DMS53 (cell line): ENCODE measurements around the gene BBOF1.
A peak's percentile ranks its signal among the peaks of the same experiment; 100 is the strongest.

Experiments
- DNase-seq: peaks from one replicate; lab custom pipeline; 2025; lab: John Stamatoyannopoulos, UW

The BBOF1 gene

DNA sequence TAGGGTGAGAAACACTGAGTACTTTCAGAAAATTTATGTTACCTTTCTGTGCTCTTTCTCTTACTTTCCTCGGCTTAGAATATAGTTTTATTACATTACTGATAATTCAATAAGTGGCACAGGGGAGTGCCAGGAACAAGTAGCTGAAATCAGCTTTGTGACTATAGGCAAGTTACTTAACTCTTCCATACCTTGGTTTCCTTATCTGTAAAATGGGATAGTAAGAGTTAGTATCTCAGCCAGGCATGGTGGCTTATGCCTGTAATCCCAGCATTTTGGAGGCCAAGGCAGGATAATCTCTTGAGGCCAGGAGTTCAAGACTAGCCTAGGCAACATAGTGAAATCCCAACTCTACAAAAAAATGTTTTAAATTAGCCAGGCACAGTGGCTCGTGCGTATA lies 15.4 kb downstream of the BBOF1 start:
- no peak for DNase-seq

DNA sequence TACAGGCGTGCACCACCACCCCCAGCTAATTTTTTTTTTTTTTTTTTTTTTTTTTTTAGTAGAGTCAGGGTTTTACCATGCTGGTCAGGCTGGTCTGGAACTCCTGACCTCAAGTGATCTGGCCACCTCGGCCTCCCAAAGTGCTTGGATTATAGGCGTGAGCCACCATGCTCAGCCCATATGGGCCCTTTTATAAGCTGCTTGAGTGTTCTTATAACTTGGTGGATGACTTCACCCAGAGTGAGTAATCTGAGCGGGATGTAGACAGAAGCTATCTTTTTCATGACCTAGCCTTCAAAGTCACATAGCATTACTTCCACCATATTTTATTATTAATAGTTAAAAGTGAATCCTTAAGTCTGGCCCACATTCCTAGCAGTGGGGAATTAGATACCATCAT lies 16.4 kb downstream of the BBOF1 start:
- DNase-seq: no peak

DNA sequence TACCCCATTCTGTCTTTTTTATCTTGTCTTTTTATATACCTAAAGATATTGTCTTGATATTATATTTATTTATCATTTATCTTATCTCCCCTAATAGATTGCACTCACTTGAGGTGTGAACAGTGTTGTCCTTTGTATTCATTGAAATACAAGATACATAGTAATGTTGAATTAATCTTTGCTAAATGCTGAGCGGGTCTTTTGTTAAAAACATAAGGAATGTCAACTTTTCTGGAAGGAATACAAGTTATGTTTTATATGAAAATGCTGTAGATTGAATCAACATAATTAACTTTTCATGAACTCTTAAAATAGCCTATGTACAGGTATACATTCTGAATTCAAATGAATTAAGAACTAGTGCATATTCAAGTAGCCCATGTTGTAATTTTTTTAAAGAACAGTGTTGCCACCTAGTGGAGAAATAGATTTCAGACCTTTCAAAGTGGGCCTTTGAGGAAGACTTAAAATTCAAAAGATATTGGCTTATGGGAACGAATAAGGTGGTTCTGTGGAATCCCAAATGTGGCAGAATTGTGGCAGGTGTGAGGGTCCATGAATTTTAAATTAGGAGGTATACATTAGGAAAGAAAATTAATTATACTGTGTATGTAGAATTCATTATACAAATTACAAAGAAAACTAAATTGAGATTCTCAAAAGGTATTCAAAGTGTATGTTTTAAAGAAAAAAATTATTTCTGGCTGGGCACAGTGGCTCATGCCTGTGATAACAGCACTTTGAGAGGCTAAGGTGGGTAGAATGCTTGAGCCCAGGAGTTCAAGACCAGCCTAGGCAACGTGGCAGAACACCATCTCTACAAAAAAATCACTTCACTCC lies 19.1 kb downstream of the BBOF1 start:
- peak; percentile 69 for DNase-seq

DNA sequence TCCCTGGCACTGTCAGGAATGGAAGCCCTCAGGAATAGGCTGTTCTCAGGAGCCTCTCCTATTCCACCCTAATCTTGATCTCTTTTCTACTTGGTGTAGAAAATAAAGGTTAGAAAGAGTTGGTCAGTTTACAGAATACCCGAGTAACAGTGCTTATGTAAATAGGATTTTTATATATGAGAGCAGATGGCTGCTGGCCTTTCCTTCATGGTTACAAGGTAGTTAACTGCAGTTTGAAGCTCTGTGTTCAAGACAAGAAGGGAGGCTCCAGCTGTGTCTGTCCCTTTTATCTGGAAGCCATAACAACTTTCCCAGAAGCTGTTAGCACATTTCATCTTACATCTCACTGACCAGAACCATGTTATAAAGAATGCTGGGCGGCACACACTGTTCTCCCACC lies 23.1 kb downstream of the BBOF1 start:
- DNase-seq: no peak

DNA sequence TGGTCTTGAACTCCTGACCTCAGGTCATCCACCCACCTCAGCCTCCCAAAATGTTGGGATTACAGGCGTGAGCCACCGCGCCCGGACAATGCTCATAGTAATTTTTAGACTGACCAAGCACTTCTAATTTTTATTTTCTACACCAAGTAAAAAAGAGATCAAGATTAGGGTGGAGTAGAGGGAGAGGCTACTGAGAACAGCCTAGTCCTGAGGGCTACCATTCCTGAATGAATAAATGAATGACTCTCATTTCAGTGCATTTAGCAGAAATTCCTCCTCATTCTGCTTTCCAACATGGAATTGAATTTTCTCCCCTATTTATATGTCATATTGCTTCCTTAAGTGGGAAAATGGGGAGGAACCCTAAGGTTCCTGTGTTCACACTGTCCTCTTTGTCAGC lies 26.4 kb downstream of the BBOF1 start:
- no peak for DNase-seq

DNA sequence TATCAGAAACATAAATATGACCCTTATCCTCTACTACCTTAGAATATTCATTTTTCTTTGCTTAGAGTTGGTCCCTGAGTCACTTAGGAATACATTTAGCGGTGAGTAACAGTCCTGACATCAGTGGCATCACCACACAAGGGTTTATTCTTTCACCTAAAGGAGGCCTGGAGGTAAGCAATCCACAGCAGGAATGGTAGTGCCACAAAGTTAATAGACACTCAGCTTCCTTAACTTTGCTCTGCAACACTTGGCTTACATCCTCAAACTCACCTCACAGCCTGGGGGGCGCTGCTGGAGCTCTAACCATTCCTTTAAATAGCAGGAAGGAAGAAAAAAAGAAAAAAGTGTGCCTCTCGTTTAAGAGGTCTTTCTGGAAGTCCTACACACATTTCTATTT lies 29.1 kb downstream of the BBOF1 start:
- DNase-seq: peak; percentile 4

DNA sequence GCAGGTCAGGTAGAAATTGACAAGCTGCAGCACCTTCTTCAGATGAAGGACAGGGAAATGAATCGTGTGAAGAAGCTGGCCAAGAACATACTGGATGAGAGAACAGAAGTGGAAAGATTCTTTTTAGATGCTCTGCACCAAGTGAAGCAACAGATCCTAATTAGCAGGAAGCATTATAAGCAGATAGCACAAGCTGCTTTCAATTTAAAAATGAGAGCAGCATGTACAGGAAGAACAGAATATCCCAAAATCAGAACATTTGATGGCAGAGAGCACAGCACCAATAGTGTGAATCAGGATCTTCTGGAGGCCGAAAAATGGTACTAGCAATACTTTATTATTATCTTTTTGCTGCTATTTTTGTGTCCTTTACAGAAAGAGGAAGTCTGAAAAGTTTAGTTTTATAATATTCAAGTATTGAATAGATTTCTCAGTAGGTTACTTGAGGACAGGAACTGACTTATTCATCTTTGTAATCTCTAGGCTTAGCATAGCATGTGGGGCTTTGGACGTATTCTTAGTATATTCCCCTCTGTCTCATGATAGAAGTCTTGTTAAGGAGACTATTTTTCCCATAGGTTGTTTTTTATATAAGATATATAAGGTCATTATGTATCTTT lies 30.8 kb downstream of the BBOF1 start:
- DNase-seq: no peak

DNA sequence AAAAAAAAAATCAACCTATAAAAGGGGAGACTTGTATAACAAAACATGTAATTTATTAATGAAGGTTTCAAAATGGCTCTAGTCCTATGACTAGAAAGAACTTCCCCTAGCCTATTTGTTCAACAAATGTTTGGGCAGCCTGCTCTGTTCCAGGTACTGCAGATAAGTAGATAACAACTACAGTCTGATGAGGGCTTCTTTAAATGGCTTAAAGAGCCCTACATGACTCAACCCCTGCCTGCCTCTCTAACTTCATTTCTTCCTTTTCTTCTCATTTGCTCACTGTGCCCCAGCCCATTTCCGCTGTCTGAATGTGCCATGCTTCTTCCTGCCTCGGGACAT lies 43.6 kb downstream of the BBOF1 start:
- DNase-seq: no peak

DNA sequence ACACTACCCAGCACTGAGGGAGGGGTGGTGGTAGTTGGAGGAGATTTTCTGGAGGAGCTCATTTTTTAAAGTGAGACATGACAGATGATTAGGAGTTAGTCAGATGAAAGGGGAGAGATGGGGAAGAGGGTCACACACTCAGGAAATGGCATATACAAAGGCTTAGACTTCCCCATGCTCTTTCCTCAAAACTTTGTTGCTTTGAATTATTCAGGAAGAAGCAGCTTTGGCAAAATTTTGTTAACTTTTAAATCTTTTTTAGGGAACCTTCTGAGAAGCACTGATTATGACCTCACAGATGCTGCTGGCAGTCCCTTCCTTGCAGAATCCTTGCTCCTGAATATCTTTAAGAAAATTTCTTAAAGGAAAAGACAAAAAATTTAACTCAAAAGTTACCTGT lies 45.3 kb downstream of the BBOF1 start:
- no peak for DNase-seq

DNA sequence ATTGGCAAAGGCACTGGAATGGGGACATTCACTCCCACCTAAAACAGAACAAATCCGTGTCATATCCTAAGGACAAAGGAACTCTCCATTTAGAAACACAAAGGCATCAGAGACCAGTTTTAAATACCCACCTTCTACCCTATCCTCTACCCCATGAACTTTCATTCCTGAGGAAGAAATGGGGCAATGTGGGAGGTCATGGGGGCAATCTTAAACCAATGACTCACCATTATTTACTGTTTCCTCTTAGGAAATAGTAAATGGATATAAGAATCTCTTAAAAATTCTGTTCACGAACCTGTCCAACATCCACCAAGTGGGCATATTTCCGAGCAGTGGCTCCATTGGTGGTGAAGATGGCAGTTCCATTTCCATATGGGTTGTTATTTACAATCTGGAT lies 45.7 kb downstream of the BBOF1 start:
- no peak for DNase-seq

DNA sequence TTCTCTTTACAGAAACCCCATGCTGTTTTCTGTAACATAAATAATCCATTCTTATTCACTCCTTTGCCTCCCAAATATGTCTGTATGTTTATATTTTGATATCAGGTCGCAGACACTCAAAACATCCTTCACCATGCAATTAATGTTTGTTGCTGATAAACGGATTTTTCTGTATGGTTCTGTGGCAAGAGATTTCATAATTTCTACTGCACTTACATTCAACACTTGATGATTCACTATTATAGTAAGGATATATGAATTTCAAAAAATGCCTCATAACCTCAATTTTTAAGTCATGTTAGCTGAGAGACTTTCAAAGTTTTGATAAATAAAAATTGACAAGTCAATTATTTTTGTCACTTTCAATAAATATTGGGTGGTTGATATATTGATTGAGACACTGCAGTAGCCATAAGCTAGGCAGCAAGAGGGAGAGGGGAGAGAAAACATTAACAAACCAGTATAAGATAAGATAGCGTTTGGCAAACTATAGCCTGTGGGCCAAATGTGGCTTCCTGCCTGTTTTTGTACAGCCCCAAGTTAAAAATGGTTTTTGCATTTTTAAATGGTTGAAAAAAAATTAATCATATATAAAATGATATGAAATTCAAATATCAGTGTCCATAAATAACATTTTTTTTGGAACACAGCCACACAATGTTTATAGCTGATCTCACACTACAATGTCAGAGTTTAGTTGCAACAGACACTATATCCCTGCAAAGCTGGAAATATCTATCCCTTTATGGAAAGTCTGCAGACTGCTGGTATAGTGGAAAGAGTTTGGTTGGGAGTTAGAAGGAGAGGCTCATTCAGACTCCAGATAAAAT lies 46.8 kb downstream of the BBOF1 start:
- no peak for DNase-seq

DNA sequence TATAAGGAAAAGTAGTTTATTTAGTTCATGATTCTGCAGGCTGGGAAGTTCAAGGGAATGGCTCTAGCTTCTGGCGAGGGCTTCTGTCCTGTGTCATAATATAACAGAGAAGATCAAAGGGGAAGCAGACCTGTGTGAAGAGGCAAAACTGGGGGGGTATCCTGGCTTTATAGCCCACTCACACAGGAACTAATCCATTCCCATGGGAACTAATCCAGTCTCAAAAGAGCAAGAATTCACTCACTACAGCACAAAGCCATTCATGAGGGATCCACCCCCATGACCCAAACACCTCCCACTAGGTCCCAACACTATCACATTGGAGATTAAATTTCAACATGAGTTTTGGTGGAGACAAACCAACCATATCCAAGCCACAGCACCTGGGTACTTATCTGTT lies 58.3 kb downstream of the BBOF1 start:
- DNase-seq: no peak

DNA sequence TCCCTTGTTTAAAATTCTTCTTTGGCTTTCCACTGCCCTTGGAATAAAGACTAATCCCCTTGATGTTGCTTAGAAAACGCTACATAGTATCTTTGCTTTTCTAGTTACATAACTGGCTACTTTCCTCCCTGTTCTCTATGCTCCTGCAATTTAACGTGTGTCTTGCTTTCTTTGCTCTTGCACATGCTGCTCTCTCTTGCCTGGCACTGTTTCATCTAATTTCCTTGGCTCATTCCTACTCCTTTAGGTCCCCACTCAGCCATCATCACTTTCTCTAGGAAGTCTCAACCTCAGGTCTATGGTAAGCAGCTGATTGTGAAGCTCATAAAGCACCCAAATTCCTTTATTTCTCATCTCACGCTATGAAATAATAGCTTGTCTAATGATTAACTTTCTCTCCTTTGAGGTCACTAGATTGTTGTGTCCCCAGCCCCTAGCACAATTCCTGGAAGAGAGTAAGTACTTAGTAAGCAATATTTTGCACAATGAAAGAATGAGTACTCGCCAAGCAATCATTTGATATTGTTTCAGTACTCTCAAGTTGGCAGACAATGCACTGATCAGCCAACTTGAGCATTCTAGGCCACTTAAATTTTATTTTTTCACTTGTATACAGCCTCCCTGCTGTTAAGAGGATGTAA lies 61.8 kb downstream of the BBOF1 start:
- DNase-seq: peak; percentile 79

DNA sequence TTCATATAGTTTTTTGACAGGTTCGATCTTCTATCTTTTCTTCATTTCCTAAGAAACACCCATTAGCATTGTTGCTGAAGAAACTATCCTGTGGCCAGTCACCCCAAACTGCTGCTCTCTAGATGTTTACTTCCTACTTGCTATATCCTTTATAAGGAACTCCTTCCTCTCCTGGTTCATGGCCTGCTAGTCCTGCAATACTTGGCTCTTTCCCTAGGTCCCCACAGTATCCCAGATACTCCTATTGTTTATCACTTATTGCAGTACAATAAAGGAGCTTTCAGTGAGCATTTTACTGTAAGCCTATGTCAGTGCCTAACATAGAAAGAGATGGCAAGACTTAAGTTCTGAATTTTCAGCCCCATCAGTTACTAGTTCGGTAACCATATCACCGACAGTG lies 62.3 kb downstream of the BBOF1 start:
- DNase-seq: peak; percentile 12

DNA sequence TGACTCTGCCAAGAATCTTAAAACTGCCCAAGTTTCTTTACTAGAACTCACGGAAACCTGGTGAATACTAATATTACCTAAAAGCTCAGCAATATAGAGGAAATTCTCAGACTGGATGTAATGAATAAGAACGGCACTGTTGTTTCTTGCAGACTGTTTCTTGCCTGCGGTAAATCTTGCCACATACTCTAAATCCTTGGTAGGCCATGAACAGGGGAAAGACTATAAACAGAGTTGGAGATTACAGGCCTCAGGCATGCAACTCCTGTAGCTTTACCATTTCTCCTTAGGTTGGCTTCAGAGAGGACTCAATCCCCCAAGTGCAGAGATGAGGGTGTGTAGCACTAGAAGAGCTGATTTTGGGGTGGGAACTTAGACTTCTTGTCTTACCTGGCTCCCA lies 64.0 kb downstream of the BBOF1 start:
- DNase-seq: no peak

DNA sequence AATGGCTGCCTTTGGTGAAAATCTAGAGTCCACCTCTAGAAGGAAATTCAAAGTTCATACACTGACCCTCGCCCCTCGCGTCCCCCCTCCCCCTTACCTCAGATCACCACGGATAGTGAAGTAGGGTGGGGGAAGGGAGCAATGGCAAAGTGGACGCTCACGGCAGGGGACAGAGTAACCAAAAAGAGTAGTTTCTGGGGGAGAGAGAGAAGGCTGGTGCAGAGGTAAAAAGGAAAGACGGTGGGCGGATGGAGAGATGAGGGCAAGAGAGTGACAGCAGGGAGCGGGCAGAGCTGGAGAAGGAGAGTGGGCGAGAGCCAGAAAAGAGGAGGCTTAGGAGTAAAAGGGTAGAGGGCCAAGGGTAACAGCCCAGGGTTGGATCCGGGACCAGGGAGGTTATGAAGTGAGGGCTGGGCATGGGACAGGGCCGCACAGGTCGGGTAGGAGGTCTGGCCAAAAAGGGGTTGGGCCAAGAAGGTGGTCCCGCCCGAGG lies 64.7 kb downstream of the BBOF1 start:
- no peak for DNase-seq

DNA sequence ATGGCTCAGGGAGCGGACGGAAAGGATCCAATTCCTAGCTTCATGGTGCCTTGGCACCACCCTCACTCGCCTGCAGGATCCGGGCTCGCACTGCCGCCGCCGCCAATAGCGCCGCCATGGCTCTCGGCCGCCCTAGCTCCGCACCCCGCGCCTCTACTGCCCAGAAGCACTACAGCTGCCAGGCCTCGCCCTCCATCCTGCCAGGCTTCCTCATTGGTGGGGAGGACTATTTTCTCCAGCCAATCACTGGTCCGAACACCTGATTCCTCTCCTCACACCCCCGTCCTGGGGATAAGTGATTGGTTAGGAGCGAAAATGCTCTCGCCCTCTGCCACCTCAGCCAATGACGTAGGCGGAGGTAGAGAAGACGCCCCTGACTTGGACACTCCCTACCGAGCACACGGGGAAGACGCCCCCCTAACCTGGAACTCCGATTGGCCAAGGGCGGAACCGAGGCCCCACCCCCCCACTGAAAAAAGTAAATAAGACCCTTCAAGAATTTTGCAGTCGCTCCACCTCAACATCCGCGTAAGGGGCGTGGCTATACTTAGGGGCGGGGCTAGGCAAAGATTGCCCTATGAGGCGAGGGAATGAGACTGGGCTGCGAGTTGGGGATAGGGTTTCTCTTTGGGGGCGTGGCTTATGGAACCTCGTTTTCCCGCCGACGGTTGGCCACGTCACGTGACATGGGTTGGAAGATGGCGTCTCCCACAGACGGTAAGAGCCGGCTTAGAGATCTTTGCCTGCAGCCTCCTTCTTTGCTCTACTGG lies 65.3 kb downstream of the BBOF1 start, which contains the start of the genes ALDH6A1 and LIN52:
Gene ALDH6A1, minus strand, starts transcription at position 177 of the 770 bp plus-strand sequence. Its CDS starts 59 bp downstream, at position 118.
Gene LIN52, plus strand, starts transcription at position 680 of the 770 bp plus-strand sequence. Its CDS starts 19 bp downstream, at position 699.
- peak; percentile 99 for DNase-seq

DNA sequence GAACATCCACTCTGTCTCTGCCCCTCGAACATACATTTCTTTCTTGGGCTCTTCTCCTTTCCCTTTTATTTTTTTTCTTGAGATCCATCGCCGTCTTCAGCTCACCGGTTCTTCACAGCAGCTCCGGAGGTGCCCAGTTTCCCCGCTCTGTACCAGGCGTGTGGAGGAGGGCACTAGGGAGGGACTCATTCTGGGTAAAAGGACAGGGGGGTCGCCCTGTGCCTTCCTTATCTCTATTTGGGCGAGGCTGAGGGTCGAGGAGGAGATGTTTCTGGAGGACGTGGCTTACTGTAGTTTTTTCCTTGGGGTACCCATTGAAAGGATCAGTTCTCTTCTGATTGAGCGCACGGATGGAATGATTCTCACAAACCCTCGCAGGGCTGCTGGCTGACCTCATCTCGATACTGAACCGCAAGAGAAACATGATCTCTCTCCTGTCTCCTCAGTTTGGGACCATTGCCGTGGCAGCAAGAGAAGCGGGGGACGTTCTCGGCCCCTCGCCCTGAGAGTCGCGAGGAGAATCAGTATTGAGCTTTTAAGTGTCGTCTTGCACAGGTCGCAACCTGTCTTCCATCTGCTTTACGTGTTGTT lies 66.0 kb downstream of the BBOF1 start:
- DNase-seq: peak; percentile 66

DNA sequence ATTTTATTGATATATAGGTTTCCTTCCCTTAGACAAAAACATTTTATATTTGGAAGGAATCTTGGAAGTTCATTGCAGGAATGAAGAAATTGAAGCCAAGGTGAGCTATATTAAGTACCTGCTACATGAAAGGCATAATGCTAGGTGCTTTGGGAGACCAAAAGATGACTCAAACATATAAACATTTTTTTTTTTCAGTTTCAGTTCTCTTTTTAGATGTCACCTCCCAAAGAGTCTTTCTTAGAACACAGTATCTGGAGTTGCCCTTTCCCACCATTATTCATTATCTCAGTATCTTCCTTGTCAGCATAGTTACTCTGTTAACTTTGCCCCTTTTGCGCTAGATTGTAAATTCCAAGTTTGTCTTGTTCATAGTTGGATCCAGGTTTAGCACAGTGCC lies 66.7 kb downstream of the BBOF1 start:
- peak; percentile 1 for DNase-seq

DNA sequence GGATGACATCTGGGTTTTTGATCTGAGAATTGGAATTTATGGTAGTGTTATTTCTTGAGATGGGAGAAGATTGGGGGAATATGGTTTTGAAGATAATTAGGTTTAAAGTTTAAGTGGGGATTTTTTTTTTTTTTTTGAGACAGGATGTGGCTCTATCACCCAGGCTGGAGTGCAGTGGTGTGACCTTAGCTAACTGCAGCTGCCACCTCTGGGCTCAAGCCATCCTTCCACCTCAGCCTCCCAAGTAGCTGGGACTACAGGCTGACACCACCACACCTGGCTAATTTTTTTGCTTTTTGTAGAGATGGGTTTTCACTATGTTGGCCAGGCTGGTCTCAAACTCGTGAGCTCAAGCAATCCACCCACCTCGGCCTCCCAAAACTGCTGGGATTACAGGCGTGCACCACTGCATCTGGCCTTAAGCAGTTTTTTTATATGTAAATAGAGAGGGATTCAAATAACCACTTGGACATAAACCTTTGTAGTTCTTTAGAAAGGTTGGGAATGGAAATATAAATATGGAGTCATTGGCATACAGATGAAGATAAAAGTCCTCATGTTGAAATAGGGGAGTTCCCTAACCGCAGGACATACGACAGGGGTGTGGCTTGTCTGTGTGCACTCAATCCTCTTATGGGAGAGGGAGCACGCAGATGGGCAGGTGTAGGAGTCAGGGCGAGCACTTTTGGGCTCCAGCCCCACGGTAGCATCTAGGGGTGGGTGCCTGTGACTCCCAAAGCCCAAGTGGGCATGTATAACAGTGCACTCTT lies 70.3 kb downstream of the BBOF1 start:
- DNase-seq: no peak
